GM18907 (cell line): ENCODE results near the gene MYH14.

Experiments used
- ATAC-seq: cut with Tn5 transposase; IDR thresholded peaks from one replicate; pipeline ENCODE4 v1.9.1; 2021; ENCODE audit warnings: mild to moderate bottlenecking, moderate library complexity; ENCODE audit not compliant: unreplicated experiment

MYH14 gene

GRCh38 chr19:50314724-50315708 lies 111.6 kb downstream of the MYH14 start:
- ATAC-seq = no peak

- ATAC-seq = no peak
Measured at GRCh38 chr19:50315773-50316448, 112.5 kb downstream of the MYH14 start.

GRCh38 chr19:50317115-50317514 lies 113.7 kb downstream of the MYH14 start:
- no peak for ATAC-seq

- no peak for ATAC-seq
Measured at GRCh38 chr19:50318438-50318837, 115.0 kb downstream of the MYH14 start.

GRCh38 chr19:50319156-50319555 lies 115.7 kb downstream of the MYH14 start:
- no peak for ATAC-seq

DNA sequence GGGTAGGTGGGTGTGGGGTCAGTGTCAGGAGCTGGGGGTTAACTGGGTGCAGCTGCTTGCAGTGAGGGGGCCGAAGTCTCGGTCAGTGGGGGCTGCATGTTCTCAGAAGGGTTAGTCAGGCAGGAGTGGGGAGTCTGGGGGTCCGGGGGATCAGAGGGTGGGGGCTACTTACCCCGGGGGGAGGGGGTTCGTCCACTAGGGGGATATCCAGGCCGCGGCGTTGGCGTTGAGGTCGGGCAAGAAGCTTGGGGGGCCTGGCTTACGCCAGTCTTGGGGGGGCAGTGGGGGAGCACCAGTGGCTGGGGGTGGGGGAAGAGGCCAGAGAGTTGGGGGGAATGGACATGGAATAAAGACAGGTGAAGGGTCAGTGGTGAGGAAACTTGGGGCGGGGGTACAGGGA lies 116.6 kb downstream of the MYH14 start:
- ATAC-seq = no peak

DNA sequence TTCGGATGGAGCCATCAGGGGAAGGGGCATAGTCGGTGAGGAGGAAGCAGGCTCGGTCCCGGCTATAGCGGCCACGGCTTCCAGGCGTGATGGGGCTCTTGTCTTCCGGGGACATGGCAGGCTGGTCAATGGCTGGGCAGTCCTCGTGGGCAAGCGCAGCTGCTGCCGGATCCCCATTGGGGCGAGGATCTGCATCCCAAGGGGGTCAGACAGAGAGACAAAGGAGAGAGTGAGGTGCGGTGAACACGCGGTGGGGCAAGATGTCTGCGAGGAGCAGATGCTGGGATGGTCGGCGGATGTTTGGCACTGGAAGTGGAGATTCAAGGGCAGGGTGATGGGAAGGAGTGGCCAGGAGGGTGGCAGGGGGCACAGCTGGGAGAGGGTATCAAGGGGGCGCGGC lies 117.2 kb downstream of the MYH14 start:
- ATAC-seq = no peak

GRCh38 chr19:50321831-50322230 lies 118.4 kb downstream of the MYH14 start:
- no peak for ATAC-seq

DNA sequence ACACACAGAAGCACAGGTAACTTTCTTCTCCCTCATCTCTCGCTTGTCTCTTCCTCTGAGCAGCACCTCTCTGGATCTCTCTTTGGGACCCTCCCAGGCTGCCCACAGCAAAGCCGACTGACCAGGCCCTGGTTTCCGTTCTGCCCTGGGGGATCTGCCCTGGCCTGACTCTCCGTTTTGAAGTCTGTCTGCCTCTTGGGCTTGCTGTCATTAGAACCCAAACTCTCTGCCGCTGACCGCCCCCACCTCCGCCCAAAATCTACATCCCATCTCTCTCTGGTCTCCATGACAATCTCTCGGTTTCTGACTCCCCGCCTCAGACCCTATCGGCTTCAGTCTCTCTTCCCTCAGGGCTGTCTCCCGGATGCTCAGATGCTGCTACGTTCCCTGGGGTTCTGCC lies 118.8 kb downstream of the MYH14 start:
- ATAC-seq = no peak

DNA sequence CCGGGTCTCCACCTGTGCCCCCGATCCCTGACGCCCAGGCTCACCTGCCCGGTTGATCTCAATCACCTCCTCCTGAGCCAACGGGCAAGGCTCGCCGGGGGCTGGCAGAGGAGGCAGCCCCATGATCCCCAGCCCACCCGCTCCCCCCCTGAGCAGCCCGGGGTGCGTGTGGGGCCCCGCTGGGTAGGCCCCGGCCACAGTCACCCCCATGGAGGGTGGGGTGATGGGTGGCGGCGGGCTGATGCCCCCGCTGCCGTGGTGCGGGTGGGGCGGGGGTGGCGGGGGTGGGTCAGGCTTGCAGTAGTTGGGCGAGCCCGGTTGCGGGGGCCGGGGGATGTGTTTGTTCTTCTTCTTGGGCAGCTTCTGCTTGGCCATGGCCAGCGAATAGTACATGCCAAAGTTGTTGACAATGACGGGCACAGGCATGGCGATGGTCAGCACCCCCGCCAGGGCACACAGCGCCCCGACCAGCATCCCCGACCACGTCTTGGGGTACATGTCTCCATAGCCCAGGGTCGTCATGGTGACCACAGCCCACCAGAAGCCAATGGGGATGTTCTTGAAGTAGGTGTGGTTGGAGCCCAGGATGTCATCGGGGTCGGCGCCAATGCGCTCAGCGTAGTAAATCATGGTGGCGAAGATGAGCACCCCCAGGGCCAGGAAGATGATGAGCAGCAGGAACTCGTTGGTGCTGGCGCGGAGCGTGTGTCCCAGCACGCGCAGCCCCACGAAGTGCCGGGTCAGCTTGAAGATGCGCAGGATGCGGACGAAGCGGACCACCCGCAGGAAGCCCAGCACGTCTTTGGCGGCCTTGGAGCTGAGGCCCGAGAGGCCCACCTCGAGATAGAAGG lies 119.7 kb downstream of the MYH14 start:
- ATAC-seq = no peak

- no peak for ATAC-seq
Measured at GRCh38 chr19:50323782-50324133, 120.3 kb downstream of the MYH14 start.

- no peak for ATAC-seq
Measured at GRCh38 chr19:50324331-50324730, 120.9 kb downstream of the MYH14 start.

DNA sequence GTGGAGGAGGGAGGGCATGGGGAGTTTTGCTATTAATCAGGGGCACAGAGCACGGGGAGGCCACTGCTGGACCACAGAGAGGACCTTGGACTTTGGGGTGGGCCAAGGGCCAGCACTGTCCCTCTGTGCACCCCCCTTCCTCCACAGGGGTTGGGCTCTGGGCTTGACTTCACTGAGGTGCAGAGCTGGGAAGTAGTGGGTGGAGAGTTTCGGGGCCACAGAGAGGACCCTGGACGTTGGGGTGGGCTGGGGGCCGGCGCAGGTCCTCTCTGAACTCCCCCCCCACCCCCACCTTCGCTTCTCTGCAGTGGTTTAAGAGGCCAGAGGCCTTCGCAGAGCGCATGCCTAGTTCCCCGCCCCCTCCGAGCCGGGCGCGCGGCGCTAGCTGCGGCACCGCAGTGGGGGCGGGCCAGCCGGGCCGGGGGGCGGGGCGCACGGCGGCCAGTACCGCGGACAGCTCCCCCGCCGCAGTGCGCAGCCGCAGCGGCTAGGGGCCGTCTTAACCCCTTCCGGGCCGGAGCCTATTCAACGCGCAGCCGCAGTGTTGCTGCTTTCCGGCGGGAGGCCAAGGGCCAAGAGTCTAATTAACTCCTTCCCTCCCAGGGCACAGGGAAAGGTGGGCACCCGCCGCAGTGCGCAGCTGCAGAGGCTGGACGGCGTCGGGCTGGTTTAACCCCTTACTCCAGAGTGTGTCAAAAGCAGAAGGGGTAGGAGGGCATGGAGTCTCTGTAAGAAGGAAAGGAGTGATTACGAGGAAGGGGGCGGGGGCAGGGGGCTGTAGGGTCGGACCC lies 122.1 kb downstream of the MYH14 start:
- peak; percentile 27 for ATAC-seq

GRCh38 chr19:50326101-50326664 lies 122.8 kb downstream of the MYH14 start:
- ATAC-seq = no peak

DNA sequence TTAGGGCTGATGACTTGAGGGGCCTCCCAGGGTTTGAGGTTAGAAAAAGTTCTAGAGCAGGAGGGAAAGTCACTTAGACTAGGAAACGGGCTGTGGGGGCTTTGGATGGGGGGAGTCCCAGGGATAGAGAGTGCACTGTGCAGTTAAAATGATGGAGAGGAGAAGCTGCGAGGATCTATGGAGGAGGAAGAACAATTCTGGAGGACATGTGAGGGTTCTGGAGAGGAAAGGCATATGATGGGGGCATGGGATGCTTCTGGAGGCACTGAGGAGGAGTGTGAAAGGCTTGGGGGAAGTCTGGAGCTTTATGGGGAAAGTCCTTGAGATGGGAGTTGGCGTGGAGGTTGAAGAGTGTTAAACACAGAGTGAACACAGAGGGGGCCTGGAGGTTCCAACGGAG lies 123.6 kb downstream of the MYH14 start:
- no peak for ATAC-seq

GRCh38 chr19:50327461-50328223 lies 124.2 kb downstream of the MYH14 start:
- ATAC-seq = no peak

GRCh38 chr19:50328224-50328872 lies 124.9 kb downstream of the MYH14 start:
- no peak for ATAC-seq

DNA sequence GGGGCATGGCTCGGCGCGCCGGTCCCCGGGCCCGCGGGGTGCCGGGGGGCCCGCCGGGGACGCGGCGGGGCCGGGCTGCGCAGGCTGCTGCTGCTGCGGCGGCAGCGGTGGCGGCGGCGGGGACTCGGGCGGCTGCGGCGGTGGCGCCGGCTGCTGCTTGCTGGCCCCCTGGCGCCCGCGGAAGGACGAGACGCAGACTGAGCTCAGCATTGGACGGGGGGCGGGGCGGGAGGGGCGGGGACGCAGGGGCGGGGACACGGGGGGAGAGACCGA lies 125.4 kb downstream of the MYH14 start:
- peak; percentile 6 for ATAC-seq
